Measurements from ENCODE around the gene RAD23A.

Gene RAD23A

GRCh38 chr19:12973236-12973635 is 27.6 kb downstream of the RAD23A start:
- no peak for TF ChIP-seq POLR2AphosphoS5 (IDR thresholded peaks at IDR 0.05; ENCODE audit: low read depth, low read length)

- no peak for TF ChIP-seq POLR2AphosphoS5 (IDR thresholded peaks at IDR 0.05; ENCODE audit: low read depth, low read length)
- TF ChIP-seq FOXP2 (optimal IDR thresholded peaks at IDR 0.05; ENCODE audit: borderline replicate concordance, extremely low read depth, extremely low read length, insufficient read depth), result no peak
- TF ChIP-seq REST (IDR thresholded peaks at IDR 0.05; ENCODE audit: insufficient read depth in 1 of 2, low read depth in 2 of 2, low read length in 2 of 2), result no peak
- no peak for TF ChIP-seq TAF1 (IDR thresholded peaks at IDR 0.05; ENCODE audit: borderline replicate concordance, insufficient read depth, low read length)
- no peak for TF ChIP-seq SIN3A (IDR thresholded peaks at IDR 0.05; ENCODE audit: borderline replicate concordance, insufficient read depth, low read length)
Measured at GRCh38 chr19:12974301-12975220, 28.9 kb downstream of the RAD23A start.

GRCh38 chr19:12975221-12975741 is 29.6 kb downstream of the RAD23A start:
- TF ChIP-seq REST (IDR thresholded peaks at IDR 0.05; ENCODE audit: insufficient read depth in 1 of 2, low read depth in 2 of 2, low read length in 2 of 2) (no peak), TAF1 (IDR thresholded peaks at IDR 0.05; ENCODE audit: borderline replicate concordance, insufficient read depth, low read length) (no peak)

- no peak for TF ChIP-seq REST (IDR thresholded peaks at IDR 0.05; ENCODE audit: insufficient read depth in 1 of 2, low read depth in 2 of 2, low read length in 2 of 2)
Measured at GRCh38 chr19:12979974-12980373, 34.3 kb downstream of the RAD23A start.

- no peak for TF ChIP-seq POLR2AphosphoS5 (IDR thresholded peaks at IDR 0.05; ENCODE audit: low read depth, low read length)
- TF ChIP-seq SIN3A (IDR thresholded peaks at IDR 0.05; ENCODE audit: borderline replicate concordance, insufficient read depth, low read length), result no peak
- no peak for TF ChIP-seq FOXP2 (optimal IDR thresholded peaks at IDR 0.05; ENCODE audit: borderline replicate concordance, extremely low read depth, extremely low read length, insufficient read depth)
- no peak for TF ChIP-seq REST (IDR thresholded peaks at IDR 0.05; ENCODE audit: insufficient read depth in 1 of 2, low read depth in 2 of 2, low read length in 2 of 2)
Measured at GRCh38 chr19:12982648-12983047, 37.0 kb downstream of the RAD23A start.

All from PFSK-1 (cell line).